GM12878 (cell line): ENCODE data around the gene VDR. TPM values are rescaled to one million over a fixed set of nuclear protein-coding genes. Genes with fewer than 3 reads are reported as not detected.

ENCODE experiments used
- ATAC-seq: fragments of 200-7000 bp; cut with Tn5 transposase; 3 replicates; pipeline ENCODE4 v1.9.1; 2020; ENCODE audit warnings: mild to moderate bottlenecking, moderate library complexity
- BruUV-seq: library from RNA; stranded (reverse); fragments of 400-500 nt; replicated peaks from 2 replicates; lab custom pipeline; 2021; lab: Mats Ljungman, UMichigan
- CTCF ChIA-PET: fragments of 300-600 bp; sonication (Branson Sonifier 250); formaldehyde crosslinking; extraction: SDS; loops from one replicate; lab custom pipeline; 2021; ENCODE audit warnings: inconsistent platforms; lab: Yijun Ruan, JAX
- POLR2A ChIA-PET: fragments of 350-600 bp; formaldehyde crosslinking; extraction: SDS; loops from one replicate; lab custom pipeline; 2021; ENCODE audit warnings: inconsistent platforms; lab: Charles Lee
- RAD21 ChIA-PET: fragments of 300-600 bp; sonication (Branson Sonifier 250); formaldehyde crosslinking; loops from one replicate; lab custom pipeline; 2023; ENCODE audit warnings: antibody characterized with exemption; ENCODE audit not compliant: unreplicated experiment; lab: Charles Lee
- SMC1A ChIA-PET: fragments of 300-600 bp; sonication (Branson Sonifier 250); formaldehyde crosslinking; loops from one replicate; lab custom pipeline; 2023; ENCODE audit not compliant: unreplicated experiment, uncharacterized antibody; lab: Charles Lee
- DNase-seq: peaks from one replicate; pipeline ENCODE4 v3.0.0-alpha.2; 2011; ENCODE audit warnings: low read depth, low spot score
- FAIRE-seq: peaks from 3 replicates; lab custom pipeline; 2011; peaks lifted over from hg19 to GRCh38; lab: Jason Lieb, UNC
- H2AFZ ChIP-seq: 2 replicates; pipeline ENCODE4 v1.6.0; 2011; ENCODE audit warnings: low read depth, low read length, control low read depth; ENCODE audit not compliant: control insufficient read depth
- H3K27ac ChIP-seq: 2 replicates; pipeline ENCODE4 v1.5.1; 2011; ENCODE audit warnings: control low read depth; ENCODE audit not compliant: control insufficient read depth, insufficient read depth
- H3K27me3 ChIP-seq, 2 experiments: replicated peaks in 1 of 2; 2 replicates each; pipeline versions ENCODE4 v1.6.0 to v1.6.1; 2011; ENCODE audit warnings: low read length in 1 of 2; ENCODE audit not compliant: control insufficient read depth in 2 of 2, insufficient read depth in 2 of 2
- H3K36me3 ChIP-seq, 2 experiments: 2 replicates each; pipeline ENCODE4 v1.5.1; 2011; ENCODE audit warnings: low read length in 1 of 2; ENCODE audit not compliant: control insufficient read depth in 2 of 2, insufficient read depth in 2 of 2
- H3K4me1 ChIP-seq: 2 replicates; pipeline ENCODE4 v1.6.1; 2011; ENCODE audit warnings: mild to moderate bottlenecking, low read length, moderate library complexity, mixed read lengths; ENCODE audit not compliant: control insufficient read depth, insufficient read depth
- H3K4me2 ChIP-seq: 2 replicates; pipeline ENCODE4 v1.6.0; 2011; ENCODE audit warnings: control low read depth; ENCODE audit not compliant: control insufficient read depth, insufficient read depth
- H3K4me3 ChIP-seq: fragments of 200-600 bp; sonication (generic); 2 replicates; pipeline ENCODE4 v1.5.1; 2016
- H3K79me2 ChIP-seq: 2 replicates; pipeline ENCODE4 v1.6.0; 2011; ENCODE audit warnings: low read length; ENCODE audit not compliant: control insufficient read depth, insufficient read depth
- H3K9ac ChIP-seq: 2 replicates; pipeline ENCODE4 v1.8.0; 2011; ENCODE audit warnings: low read length, control low read depth, mixed read lengths; ENCODE audit not compliant: control insufficient read depth, insufficient read depth
- H3K9me3 ChIP-seq: replicated peaks from 3 replicates; pipeline ENCODE4 v1.5.1; 2011; ENCODE audit warnings: mild to moderate bottlenecking, low read length; ENCODE audit not compliant: control insufficient read depth, insufficient read depth
- H4K20me1 ChIP-seq: 2 replicates; pipeline ENCODE4 v1.6.0; 2011; ENCODE audit not compliant: control insufficient read depth, insufficient read depth
- BMI1 ChIP-seq: fragments of 450-650 bp; IDR thresholded peaks from 2 replicates; pipeline ENCODE4 v1.6.1; 2016; ENCODE audit warnings: mild to moderate bottlenecking, moderate library complexity, borderline replicate concordance
- CBX3 ChIP-seq: fragments of 200-600 bp; sonication (generic); IDR thresholded peaks from 2 replicates; pipeline ENCODE4 v1.6.1; 2016; ENCODE audit warnings: low read depth, borderline replicate concordance
- GABPA ChIP-seq: IDR thresholded peaks from 2 replicates; pipeline ENCODE4 v1.6.1; 2014; ENCODE audit warnings: antibody characterized with exemption, low read depth, mild to moderate bottlenecking, inconsistent platforms
- POLR2A ChIP-seq: IDR thresholded peaks from 2 replicates; pipeline ENCODE4 v1.6.1; 2011; ENCODE audit warnings: low read depth, mild to moderate bottlenecking, low read length
- PRDM15 ChIP-seq: fragments of 450-650 bp; formaldehyde crosslinking; IDR thresholded peaks from 2 replicates; pipeline ENCODE4 v1.4.0; 2020; ENCODE audit warnings: mild to moderate bottlenecking, moderate library complexity
- REST ChIP-seq: IDR thresholded peaks from 2 replicates; pipeline ENCODE4 v1.6.1; 2012; ENCODE audit warnings: mild to moderate bottlenecking, low read depth, low read length
- ZNF24 ChIP-seq: fragments of 450-650 bp; IDR thresholded peaks from 2 replicates; pipeline ENCODE4 v1.6.1; 2017; ENCODE audit warnings: antibody characterized with exemption, mild to moderate bottlenecking
- ZSCAN29 ChIP-seq: fragments of 450-650 bp; IDR thresholded peaks from 2 replicates; pipeline ENCODE4 v1.6.1; 2017; ENCODE audit warnings: mild to moderate bottlenecking, moderate library complexity
- WGBS: methylation state at CpG from one replicate; pipeline ENCODE4 v1.1.6; 2016; ENCODE audit warnings: low lambda C conversion rate; ENCODE audit not compliant: insufficient replicate concordance, insufficient coverage; ENCODE audit errors: missing lambda C conversion rate; 5-methylcytosine and 5-hydroxymethylcytosine counted together
- in situ Hi-C: fragments of 300-500 bp; cut with MboI; formaldehyde crosslinking; loops from 9 replicates; pipeline ENCODE4 v1.14.3; 2018; ENCODE audit warnings: mixed read lengths
- intact Hi-C: fragments of 100-400 bp; cut with micrococcal nuclease; formaldehyde crosslinking; loops from one replicate; pipeline ENCODE4 v1.14.2; 2022; ENCODE audit not compliant: unreplicated experiment
- polyA plus RNA-seq, 11 experiments: library from polyadenylated mRNA; depleted of rRNA in 4 of 11; unstranded in 6 of 11; stranded (reverse) in 5 of 11; fragments of >200 nt; fragmentation: Nextera tagmentation in 4 of 11; fragmentation: Illumina TruSeq in 1 of 11; extraction: Ambion mirVana in 4 of 11; extraction: Trizol in 1 of 11; gene quantifications; 1 replicate in 1 of 11; 2 replicates in 10 of 11; pipeline versions ENCODE4 v1.2.1 to v1.2.3, GENCODE V29; 2011 to 2016; ENCODE audit warnings: inconsistent platforms in 2 of 11, missing spikeins in 2 of 11, low read depth in 1 of 11
- total RNA-seq, 4 experiments: library from RNA; depleted of rRNA in 3 of 4; stranded (reverse); fragments of >200 nt in 3 of 4; fragmentation: Illumina TruSeq in 1 of 4; extraction: Trizol in 1 of 4; gene quantifications; 2 replicates each; pipeline versions ENCODE4 v1.2.1 to v1.2.3, GENCODE V29; 2013 to 2021

VDR gene
- total and polyA plus RNA-seq, 10 of the 15 experiments (the other 5 are each of a cell fraction or from before 2014, with no cell fraction given) = 0.27 to 7.9 (median 3.0) TPM

DNA sequence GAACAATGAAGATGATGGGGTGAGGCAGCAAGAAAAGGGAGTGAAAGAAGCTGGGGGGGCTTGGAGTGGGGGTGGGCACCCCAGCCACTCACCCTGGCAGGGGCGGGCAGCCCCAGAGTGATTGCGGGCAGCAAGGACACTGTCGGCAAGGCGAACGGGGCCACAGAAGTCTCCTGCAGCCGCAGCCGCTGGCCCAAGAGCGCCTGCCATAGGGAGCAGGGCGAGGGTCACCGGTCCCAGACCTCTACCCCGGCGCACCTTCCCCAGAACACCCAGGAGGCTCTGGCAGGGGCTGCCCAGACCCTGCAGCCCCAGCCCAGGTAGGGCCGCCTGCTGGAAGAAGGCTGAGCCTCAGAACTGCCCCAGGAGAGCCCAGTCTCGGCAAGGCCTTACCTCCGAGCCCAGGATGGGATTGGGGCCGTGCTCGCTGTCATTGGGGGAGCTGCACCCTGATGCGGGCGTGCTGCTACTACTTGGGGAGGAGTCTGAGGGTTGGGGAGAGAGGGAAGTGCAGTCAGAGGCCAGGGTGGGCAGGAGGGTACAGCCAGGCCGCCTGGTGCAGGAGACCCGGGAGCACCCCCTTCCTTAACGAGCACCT is 108.9 kb downstream of the VDR start:
- H3K4me3 ChIP-seq = no peak overlapping the region
- H3K27me3 ChIP-seq = no peaks in the 10 kb centered on the region; a peak in 1 of 4 replicates
- RAD21 ChIA-PET = interaction anchor here (0.6 to 7.5 kb wide), 2 partner anchors 23 to 42 kb away, joined by 3 to 166 read pairs; no protein-coding TSS in a partner anchor
- in situ Hi-C loops (no loop called here), intact Hi-C loops (no loop called here)
- CTCF ChIA-PET = interaction anchor here (1.5 to 7.9 kb wide), 2 partner anchors 39 to 51 kb away, joined by 3 to 215 read pairs; no protein-coding TSS in a partner anchor
- H3K4me1 ChIP-seq = no peaks in the 10 kb centered on the region
- ATAC-seq (no peak), FAIRE-seq (no peak), DNase-seq (no peak)
- H3K36me3 ChIP-seq = peaks cover 0 to 3% of the 10 kb centered on the region in 2 experiments; a peak in 2 of 4 replicates
- no peaks in the 10 kb centered on the region for H3K9me3 ChIP-seq
- TF ChIP-seq POLR2A (0 out of 2 replicates have a peak, but pooled peaks have one; percentile 24), CBX3 (no peak)
- no TSS peak for BruUV-seq
- POLR2A ChIA-PET = no interaction called here
- SMC1A ChIA-PET = interaction anchor here (4.0 kb wide), 1 partner anchor 42 kb away, joined by 43 read pairs; no protein-coding TSS in a partner anchor
- H3K27ac ChIP-seq = no peak overlapping the region
- H4K20me1 ChIP-seq = no peaks in the 10 kb centered on the region
- no peak overlapping the region for H3K9ac ChIP-seq
- WGBS = 84% methylated on average over 19 of the region's 22 CpGs
- no peaks in the 10 kb centered on the region for H3K79me2 ChIP-seq
- no peak overlapping the region for H2AFZ ChIP-seq
- H3K4me2 ChIP-seq = no peak overlapping the region

DNA sequence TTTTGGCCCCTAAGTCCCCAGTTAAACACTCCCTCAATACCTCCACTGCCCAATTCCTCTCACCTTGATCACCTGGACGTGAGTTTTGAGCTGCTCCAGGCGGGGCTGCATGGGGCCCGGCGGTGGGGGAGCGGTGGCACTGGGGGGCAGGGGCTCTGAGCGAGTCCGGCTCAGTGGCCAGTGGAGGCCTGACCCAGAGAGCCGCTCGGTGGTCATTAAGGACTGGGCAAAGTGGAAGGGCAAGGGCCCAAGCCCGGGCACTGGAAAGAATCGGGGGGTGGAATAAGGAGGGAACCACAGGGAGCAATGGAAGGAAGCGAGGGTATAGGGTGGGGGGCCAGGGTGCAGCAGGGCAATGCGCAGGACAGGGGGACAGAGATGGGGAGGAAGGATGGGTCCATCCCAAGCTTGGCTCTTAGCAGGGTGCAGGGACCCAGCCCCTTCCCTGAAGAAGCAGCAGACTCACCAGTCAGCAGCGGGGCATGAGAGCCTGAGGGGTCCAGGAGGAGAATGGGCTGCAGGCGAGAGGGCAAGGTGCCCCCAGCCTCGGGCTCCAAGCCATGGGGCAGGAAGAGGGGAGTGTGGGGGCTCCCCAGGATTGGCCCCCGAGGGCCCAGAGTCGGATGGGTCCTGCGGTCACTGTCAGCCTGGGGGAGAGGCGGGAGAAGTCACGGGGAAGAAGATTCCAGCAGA is 109.5 kb downstream of the VDR start:
- in situ Hi-C loops (no loop called here), intact Hi-C loops (no loop called here)
- no peaks in the 10 kb centered on the region for H4K20me1 ChIP-seq
- no peak overlapping the region for H3K9ac ChIP-seq
- WGBS = 82% methylated on average over 20 of the region's 21 CpGs
- H3K79me2 ChIP-seq = no peaks in the 10 kb centered on the region
- SMC1A ChIA-PET = interaction anchor here (1.1 to 4.0 kb wide), 2 partner anchors 40 to 42 kb away, joined by 3 to 43 read pairs; no protein-coding TSS in a partner anchor
- CTCF ChIA-PET = interaction anchor here (1.4 to 7.9 kb wide), 3 partner anchors 40 to 51 kb away, joined by 3 to 215 read pairs (median 9); no protein-coding TSS in a partner anchor
- H2AFZ ChIP-seq = no peak overlapping the region
- H3K4me2 ChIP-seq = no peak overlapping the region
- no peaks in the 10 kb centered on the region for H3K9me3 ChIP-seq
- H3K27me3 ChIP-seq = no peaks in the 10 kb centered on the region
- H3K4me1 ChIP-seq = no peaks in the 10 kb centered on the region
- DNase-seq = no peak
- H3K36me3 ChIP-seq = peaks cover 0 to 3% of the 10 kb centered on the region in 2 experiments; a peak in 2 of 4 replicates
- no peak for FAIRE-seq
- BruUV-seq = no TSS peak
- RAD21 ChIA-PET = interaction anchor here (0.6 to 7.5 kb wide), 3 partner anchors 23 to 42 kb away, joined by 3 to 166 read pairs (median 4); no protein-coding TSS in a partner anchor
- no peak overlapping the region for H3K27ac ChIP-seq
- no peak for ATAC-seq
- no peak overlapping the region for H3K4me3 ChIP-seq
- POLR2A ChIA-PET = no interaction called here
- TF ChIP-seq GABPA (no peak), ZSCAN29 (no peak), ZNF24 (no peak), REST (no peak), BMI1 (no peak), PRDM15 (CRISPR knock-in tag) (no peak)
